ENCODE data around the gene ME3. TPM values are rescaled to one million over a fixed set of nuclear protein-coding genes. Genes with fewer than 3 reads are reported as not detected.

ME3 gene
- total RNA-seq, 1 experiment from 2014 or later = 0.83 TPM

DNA sequence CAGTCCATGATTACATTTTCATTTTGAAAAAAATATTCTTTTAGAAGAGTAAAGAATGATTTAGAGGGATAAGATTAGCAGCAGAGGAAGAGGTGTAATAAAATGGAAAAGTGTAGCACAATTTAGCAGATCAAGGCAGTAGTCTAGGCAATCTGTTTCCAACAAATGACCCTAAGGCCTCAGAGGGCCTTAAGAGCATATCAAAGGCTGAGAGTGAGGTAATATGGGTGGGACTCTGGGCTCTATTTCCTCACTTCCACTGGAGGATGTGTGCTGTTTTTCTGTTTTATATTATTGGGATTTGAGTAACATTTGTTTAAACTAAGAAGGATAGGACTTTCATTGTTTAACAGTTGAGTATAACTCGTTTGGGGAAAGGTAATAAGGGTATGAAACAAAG lies 269.0 kb downstream of the ME3 start:
- Histone ChIP-seq H3K27me3 (ENCODE audit: control insufficient read depth, insufficient read depth, low read length) (no peaks in the 10 kb centered on the region), H3K36me3 (replicated peaks; ENCODE audit: control insufficient read depth, insufficient read depth, low read length) (no peaks in the 10 kb centered on the region), H3K4me3 (ENCODE audit: insufficient read depth, low read depth, low read length) (no peak overlapping the region)
- DNase-seq = no peak

DNA sequence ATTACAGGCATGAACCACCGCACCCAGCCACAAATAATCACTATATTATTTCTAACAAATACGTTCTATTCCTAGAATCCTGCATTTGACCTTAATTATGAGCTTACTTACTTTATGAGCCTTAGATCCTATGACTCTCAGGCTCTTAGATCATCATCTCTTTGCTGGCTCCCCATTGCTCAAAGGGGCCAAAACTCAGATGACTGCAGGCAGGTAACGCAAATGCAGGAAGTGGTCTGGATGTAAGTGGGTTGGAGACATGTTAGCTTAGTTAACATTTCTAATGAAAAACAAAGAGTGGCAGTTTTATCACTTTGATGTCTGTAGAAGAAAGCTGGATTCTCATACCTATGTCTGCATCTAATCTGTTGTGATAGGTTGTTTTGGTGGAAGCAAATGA lies 274.3 kb downstream of the ME3 start:
- H3K27me3 ChIP-seq (ENCODE audit: control insufficient read depth, insufficient read depth, low read length) = no peaks in the 10 kb centered on the region
- H3K4me3 ChIP-seq (ENCODE audit: insufficient read depth, low read depth, low read length) = no peak overlapping the region
- no peak for DNase-seq
- H3K36me3 ChIP-seq (replicated peaks; ENCODE audit: control insufficient read depth, insufficient read depth, low read length) = no peaks in the 10 kb centered on the region

DNA sequence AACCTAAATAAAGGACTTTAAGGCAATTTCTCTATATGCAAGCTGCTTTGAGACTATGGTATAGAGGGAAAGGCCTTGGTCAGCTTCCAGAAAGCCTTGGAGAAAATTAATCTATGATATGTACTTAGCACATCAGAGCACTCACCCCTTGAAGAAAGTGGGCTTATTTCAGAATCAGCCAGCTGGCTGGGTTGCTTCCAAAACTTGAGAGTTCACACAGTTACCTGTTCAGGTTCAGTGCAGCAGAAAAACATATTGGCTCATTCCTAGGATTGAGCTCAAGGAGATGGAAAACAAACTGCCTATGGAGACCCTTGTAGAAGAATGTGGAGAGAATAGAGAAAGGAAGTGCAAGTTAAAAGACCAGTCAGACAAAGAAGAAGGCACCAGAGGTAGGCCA lies 275.1 kb downstream of the ME3 start:
- Histone ChIP-seq H3K27me3 (ENCODE audit: control insufficient read depth, insufficient read depth, low read length) (no peaks in the 10 kb centered on the region), H3K4me3 (ENCODE audit: insufficient read depth, low read depth, low read length) (no peak overlapping the region), H3K36me3 (replicated peaks; ENCODE audit: control insufficient read depth, insufficient read depth, low read length) (no peaks in the 10 kb centered on the region)
- DNase-seq = no peak

DNA sequence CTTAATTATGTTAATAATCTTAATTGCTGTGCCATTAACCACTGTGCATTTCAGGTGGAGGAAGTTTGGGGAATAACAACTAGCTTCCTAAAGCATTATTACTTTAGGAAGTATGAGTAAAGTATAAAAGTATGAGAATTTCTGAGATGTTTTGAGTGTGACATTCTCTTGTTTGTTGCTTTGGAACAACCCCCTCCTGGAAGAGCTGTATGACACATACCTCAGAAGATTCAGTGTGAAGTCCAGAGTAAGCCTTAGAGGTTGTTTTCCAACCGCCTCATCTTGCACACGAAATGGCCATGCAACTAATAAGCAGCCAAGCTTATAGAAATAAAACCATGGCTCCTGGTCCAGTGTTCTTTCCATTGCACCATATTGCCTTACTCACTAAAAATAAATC lies 276.0 kb downstream of the ME3 start:
- no peak for DNase-seq
- Histone ChIP-seq H3K4me3 (ENCODE audit: insufficient read depth, low read depth, low read length) (no peak overlapping the region), H3K36me3 (replicated peaks; ENCODE audit: control insufficient read depth, insufficient read depth, low read length) (no peaks in the 10 kb centered on the region), H3K27me3 (ENCODE audit: control insufficient read depth, insufficient read depth, low read length) (no peaks in the 10 kb centered on the region)

DNA sequence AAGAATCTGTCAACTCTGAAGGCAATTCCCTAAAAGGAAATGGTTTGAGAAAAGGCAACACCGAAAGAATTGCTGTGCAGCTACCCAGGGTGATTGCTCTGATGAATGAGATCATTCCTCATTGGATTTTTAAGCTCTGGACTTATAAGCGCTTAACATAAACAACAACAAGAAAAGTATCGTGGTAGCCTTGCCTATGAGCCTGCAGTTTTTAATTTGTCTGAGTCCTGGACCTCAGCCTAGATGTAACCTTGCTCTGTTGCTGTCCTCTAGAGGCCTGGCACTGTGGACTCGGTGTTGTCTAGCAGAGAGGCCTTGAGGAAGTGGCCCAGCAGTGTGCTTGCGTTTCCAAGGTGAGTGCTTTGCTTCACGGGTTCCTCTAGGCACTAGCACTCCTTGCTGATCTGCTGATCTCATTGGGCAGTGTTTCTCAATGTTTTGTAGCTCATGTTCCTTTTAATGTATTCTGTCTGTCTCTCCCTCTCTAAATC lies 277.3 kb downstream of the ME3 start:
- Histone ChIP-seq H3K4me3 (ENCODE audit: insufficient read depth, low read depth, low read length) (no peak overlapping the region), H3K27me3 (ENCODE audit: control insufficient read depth, insufficient read depth, low read length) (no peaks in the 10 kb centered on the region), H3K36me3 (replicated peaks; ENCODE audit: control insufficient read depth, insufficient read depth, low read length) (no peaks in the 10 kb centered on the region)
- peak; percentile 16 for DNase-seq

Other genes starting within 250 kb of the ME3 start
- 2.7 and 3.7 TPM in 2 replicates for gene PRSS23, start 127.9 kb upstream of the ME3 start, total RNA-seq (2014; rRNA removed; shearing (Covaris generic))